Activated CD8-positive, alpha-beta memory T cell treated with anti-CD3 and anti-CD28 coated beads, Interleukin-2, amount 50 U/mL, for 24 hours (primary cell): ENCODE measurements around the gene USP43.

Experiments used
- DNase-seq: peaks from one replicate; pipeline ENCODE4 v3.0.0-alpha.2; 2020; ENCODE audit errors: extremely low read depth

The USP43 gene

DNA sequence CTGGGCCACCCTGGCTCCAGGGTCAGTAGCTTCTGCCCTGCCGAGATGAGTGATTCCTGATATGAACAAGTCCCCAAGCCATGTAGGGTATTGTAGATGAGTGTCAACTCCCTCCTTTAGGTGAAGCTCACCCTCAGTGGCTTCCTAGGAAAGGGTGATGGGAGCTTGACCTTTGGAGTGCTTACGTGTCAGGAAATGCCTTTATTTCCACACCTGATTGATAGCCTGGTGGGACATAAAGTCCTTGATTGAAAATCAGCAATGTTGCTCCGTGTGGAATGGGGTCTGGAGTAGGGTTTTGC is 58.4 kb downstream of the USP43 start:
- DNase-seq, result no peak

DNA sequence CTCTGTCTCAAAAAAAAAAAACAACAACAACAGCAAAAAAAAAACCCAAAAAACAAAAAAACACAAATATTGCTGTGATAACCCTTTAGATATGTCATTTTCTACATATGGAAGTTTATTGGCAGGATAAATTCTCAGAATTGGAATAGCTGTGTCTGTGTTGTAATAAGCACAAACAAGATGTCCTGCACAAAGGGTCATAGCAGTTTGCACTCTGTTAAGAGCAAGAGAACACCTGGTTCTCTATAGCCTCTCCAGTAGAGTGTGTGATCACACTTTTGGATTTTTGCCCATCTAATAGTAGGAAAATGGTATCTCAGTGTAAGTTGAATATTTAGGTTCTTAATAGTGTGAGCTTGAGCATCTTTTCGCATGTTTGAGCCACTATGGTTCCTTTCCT is 60.4 kb downstream of the USP43 start:
- no peak for DNase-seq

DNA sequence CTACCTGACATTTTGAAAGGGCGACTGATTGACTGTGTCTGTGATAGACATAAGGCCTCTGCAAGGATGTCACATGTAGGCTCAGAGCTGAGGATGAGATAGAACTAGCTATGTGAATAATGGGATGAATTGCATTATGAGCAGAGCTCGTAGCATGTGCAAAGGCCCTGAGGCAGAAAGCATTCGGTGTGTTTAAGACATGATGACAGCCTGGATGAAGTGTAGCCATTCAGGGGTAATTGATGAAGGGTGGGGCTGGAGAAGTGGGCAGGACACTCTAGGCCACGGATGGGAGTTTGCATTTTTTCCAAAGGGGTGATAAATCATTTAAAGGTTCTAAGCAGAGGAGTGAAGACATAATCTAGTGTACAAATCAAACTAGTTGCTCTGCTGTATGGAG is 62.6 kb downstream of the USP43 start:
- DNase-seq, result no peak

DNA sequence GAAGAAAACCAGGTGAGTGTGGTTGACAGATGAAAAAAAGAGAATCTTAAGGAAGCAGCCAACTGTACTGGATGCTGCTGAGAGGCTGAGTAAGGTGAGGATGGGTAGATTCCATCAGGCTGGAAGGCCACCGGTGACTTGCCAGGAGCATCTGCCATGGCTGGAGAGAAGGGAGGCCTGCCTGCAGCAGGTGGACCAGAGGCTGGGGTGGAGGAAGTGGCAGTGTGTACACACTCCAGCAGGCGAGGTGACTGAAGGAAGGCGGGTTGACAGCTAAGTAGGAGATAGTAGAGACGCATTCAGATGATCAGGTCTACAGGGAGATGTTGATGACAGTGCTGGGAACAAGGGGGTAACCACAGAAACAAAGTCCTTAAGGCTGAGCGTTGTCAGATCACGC is 69.5 kb downstream of the USP43 start:
- DNase-seq, result no peak

DNA sequence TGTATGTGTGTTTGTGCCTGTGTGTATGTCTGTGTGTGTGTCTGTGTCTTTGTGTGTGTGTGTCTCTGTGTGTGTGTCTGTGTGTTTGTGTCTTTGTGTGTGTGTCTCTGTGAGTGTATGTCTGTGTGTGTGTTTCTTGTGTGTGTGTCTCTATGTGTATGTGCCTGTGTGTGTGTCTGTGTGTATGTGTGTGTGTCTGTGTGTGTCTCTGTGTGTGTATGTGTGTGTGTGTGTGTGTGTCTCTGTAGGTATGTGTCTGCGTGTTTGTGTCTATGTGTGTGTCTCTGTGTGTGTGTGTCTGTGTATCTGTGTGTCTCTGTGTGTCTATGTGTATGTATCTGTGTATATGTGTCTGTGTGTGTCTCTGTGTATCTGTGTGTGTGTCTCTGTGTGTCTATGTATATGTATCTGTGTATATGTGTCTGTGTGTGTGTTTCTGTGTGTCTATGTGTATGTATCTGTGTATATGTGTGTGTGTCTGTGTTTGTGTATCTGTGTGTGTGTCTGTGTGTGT is 70.2 kb downstream of the USP43 start:
- DNase-seq, result no peak

DNA sequence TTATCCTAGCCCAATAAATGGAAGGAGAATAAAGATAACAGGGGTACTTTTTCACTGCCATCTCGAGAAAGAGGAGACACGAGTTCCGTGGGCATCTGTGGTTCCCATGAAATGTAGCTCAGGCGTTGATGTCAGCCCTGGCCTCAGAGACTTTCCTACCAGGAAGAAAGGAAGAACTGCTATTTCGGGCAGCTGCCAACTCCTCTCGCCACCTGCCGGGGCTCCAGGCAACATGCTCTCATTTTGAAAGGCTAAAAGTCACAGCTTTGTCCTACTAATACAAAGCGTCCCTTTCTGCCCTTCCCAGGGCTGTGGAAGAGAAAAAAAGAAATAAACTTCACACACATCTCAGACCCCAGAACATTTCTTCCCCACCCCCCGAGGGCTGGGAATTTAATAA is 80.3 kb downstream of the USP43 start:
- DNase-seq, result no peak

DNA sequence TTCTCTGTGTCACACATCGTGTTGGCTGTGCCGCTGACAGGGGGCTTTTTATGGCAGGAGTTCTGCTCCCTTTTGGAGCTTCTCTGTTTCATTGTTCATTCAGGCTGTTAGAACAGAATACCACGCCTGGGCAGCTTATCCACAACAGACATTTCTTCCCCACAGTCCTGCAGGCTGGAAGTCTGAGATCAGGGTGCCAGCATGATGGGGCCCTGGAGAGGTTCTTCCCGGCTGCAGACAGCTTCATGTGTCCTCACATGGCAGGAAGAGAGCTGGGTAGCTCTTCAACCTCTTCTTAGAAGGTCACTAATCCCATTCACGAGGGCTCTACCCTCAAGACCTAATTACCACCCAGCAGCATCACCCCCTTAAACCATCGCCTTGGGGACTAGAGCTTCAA is 81.0 kb downstream of the USP43 start:
- DNase-seq, result no peak

DNA sequence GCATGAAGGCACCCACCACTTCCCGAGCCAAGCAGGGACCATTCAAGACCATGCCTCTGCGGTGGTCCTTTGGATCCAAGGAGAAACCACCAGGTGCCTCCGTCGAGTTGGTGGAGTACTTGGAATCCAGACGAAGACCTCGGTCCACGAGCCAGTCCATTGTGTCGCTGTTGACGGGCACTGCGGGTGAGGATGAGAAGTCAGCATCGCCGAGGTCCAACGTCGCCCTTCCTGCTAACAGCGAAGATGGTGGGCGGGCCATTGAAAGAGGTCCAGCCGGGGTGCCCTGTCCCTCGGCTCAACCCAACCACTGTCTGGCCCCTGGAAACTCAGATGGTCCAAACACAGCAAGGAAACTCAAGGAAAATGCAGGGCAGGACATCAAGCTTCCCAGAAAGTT is 82.7 kb downstream of the USP43 start:
- DNase-seq, result no peak

DNA sequence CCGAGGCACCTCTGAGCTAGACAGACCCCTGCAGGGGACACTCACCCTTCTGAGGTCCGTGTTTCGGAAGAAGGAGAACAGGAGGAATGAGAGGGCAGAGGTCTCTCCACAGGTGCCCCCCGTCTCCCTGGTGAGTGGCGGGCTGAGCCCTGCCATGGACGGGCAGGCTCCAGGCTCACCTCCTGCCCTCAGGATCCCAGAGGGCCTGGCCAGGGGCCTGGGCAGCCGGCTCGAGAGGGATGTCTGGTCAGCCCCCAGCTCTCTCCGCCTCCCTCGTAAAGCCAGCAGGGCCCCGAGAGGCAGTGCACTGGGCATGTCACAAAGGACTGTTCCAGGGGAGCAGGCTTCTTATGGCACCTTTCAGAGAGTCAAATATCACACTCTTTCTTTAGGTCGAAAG is 83.2 kb downstream of the USP43 start:
- DNase-seq, result no peak

DNA sequence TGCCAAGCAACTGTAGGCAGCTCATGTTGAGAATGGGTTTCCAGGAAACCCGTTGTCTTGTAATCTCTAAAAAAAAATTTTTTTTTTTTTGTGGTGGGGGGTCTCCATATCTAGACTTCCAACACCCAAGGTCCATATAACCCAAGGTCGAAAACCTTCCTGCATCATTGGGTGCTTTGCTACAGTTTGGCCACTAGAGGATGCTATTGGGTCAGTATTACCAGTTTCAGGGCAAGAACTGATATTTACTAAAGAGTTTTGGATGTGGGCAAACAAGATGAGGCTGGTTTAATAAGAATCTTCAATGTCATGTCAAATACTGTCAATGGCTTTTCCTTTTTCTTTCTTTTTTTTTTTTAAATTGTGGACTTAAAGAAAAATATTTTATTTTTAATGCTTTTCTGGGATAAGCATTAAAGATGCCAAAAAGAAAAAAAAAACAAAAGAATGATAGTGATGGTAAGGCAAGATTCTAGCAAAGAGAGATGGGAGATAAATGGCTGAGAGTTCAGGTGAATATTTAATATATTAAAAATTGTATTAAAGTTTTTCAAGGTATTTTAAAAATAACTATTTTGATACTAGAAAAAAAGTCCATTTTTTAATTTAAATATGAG is 83.8 kb downstream of the USP43 start:
- DNase-seq, result no peak

DNA sequence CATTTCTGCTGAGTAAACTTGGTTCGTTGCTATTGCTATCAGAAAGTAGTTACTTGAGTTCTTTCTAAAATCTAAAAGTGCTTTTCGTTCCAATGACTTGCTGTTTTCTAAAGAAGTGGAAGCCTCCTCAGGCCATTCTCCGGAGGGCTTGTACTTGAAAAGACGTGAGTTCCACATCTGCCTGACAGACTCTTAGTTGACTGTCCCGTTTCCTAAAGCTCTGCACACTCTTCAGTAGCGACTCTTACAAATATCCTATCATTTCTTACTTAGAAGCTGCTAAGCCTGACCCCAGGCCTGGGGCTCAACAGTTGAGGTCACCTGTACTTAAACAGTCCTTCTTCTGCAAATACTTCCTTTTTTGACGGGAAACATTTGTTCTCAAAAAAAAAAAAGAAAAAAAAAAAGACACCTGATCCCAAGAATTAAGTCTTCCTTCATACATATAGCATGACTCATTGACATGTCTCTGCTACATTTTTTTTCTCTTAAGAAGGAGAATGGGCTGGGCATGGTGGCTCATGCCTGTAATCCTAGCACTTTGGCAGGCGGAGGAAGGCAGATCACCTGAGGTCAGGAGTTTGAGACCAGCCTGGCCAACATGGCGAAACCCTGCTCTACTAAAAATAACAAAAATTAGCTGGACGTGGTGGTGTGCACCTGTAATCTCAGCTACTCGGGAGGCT is 84.6 kb downstream of the USP43 start:
- no peak for DNase-seq

DNA sequence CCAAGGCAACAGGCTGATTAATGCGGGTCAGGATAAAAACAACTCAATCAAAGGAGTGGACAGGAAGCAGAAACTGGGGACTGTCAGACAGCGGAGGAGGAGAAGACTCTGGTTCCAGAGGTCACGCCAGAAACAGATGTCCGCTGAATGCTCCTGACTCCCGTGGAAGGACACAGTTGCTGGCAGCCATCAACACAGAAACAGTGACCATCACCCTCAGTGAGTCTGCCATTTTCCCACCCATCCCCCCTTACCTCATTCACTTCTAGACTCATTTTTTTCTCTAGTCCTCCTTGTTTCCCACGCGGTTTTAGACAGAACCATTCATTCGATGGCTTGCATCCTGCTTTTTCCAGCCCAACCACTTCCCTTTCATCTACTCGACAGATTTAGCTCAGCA is 105.2 kb downstream of the USP43 start:
- DNase-seq, result no peak

DNA sequence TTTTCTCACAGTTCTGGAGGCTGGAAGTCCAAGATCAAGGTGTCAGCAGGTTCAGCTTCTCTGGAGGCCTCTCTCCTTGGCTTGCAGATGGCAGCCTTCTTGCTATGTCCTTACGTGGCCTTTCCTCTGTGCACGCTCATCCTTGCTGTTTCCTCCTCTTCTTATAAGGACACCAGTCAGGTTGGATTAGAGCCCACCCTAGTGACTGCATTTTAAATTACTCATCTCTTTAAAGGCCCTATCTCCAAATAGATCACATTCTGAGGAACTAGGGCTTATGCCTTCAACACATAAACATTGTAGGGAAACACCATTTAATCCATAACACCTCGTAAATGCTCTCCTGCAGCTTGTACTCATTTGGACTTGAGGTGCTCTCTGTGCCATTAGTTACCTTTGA is 109.8 kb downstream of the USP43 start:
- no peak for DNase-seq

DNA sequence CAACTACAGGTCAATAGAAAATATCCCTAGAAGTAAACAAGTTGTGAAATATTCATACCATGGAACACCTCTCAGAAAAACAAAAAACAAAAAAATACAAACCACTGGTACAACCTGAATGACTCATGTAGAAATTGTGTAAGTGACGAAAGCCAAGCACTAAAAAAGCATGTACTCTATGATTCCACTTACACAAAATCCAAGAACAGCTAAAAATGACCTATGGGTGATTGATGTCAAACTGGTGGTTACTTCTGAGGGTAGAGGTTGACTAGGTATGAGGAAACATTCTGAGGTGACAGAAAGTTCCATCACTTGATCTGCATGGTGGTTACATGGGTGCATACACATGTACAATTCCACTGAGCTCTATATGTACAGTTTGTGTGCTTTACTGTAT is 114.9 kb downstream of the USP43 start:
- no peak for DNase-seq

DNA sequence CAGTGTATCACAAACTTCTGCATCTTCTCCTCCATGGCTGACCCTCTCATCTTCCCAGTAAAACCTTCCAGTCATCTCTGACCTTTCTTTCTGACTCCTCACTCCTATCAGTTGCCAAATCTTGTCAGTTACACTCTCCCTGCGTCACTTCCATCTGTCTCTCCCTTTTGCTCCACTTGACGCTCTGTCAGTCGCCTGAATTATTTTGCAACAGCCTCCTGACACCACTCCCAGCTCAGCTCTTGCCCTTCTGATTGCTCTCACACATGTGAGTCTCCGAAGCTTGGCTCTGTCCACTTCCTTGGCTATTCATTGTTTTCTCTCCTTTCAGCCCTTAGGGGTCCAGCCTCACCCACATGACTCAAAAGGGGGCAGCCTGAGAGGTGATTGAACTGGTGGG is 118.3 kb downstream of the USP43 start:
- no peak for DNase-seq

DNA sequence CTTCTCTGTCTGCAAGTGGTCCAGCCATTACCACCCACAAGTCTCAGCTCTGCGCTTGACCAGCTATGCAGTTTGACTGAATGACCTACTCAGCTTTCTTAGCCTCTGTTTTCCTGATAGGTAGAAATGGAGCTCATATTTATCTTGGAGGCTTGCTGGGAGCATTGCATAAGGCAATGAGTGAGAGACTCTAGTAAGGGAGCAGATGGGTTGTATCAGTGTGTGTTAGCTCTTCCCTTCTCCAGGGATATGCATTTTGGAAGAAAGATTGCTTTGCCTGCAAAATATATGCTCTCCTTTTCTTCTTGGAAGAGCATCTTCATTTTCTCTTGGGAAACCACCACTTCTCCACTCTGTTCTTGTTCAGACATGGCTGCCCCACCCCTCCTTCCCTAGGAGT is 120.0 kb downstream of the USP43 start:
- no peak for DNase-seq

DNA sequence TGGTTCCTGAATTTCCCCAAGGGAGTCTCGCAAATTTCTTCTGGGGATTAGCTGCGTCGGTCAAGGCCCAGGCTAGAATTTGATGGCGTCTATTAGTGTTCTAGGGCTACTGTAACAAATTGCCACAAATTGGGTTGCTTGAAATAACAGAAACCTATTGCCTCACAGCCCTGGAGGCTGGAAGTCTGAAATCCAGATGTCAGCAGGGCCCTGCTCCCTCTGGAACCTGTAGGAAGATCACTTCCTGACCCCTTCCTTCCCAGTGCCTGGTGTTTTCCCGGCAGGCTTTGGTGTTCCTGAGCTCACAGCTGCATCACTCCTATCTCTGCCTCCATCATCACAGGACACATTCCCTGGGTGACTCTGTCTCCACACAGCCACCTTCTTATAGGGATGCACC is 121.7 kb downstream of the USP43 start:
- no peak for DNase-seq

DNA sequence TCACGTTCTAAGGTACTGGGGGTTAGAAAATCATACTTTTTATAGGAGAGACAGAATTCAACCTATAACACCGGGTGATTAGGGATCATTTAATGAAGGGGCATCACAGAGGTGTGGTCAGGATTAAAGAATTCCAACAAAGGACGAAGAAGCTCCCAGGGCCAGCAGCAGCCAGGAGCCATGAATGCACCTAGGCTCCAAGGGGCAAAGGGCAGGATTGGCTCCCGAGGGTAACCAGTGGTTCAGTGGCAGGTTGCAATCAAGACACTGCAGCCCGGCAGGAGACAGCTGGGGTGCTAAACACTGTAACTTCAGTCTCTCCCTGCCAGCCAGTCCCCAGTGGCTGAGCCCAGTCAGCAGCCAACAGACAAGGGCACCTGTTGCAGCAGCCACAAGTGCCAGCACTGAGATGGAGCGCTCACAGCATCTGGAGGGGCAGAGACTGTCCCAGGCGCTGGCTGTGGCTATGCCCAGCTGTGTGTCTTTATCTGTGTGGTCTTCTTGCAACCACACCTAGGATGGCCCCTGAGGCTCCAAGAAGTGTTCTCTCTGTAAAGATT is 122.2 kb downstream of the USP43 start:
- DNase-seq, result no peak

DNA sequence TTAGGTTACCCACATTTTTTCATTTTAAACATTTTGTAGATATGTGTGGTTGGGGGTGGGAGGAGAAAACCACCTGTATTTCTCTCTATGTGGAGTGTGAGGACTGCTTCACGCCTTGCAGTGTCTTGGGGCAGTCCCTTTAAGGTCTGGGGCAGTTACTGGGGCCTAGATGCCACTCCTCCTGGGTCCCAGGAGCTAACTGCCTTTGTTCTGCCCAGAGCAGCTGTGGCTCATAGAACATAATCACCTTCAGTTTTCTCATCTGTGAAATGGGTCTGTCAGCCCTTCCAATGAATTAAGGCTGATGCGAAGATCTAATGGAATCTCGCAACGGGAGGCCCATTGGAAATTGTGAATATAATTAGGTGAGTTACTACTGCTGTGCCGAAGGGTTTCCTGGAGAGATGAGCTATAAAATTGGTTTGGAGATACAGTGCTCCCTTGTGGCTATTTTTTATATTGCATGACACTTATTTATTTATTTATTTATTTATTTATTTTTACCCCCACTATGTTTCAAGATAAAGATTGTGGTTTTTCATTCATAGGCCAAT is 123.1 kb downstream of the USP43 start:
- no peak for DNase-seq

DNA sequence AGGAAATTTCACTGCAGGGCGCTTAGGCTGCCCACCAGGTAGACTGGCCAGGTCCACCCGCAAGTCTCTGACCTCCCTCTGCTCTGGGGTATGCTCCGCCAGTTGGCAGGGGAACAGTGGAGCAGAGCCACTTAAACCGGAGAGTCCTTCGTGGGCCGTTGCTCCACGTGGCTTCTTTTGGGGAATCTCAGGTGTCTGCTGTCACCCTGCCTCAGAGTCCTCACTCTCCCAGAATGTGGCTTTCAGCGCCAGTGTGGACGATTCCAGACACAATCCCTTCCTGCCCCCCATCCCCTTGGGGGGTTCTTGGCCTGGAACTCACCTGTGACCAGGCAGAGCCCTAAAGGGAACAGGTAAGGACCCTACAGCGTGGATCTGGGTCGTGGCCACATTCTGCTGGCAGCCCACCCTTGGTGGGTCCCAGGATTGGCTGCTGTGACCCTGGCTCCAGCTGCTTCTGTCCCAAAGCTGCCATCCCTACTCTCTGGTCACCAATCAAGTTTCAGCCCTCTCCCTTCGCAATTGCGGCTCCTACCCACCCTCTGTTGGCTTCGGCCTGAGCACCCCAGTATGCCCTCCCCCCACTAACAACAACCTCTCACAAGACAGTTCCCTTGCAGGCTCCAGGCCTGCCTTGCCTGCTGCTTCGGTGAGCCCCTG is 123.8 kb downstream of the USP43 start:
- DNase-seq, result no peak

DNA sequence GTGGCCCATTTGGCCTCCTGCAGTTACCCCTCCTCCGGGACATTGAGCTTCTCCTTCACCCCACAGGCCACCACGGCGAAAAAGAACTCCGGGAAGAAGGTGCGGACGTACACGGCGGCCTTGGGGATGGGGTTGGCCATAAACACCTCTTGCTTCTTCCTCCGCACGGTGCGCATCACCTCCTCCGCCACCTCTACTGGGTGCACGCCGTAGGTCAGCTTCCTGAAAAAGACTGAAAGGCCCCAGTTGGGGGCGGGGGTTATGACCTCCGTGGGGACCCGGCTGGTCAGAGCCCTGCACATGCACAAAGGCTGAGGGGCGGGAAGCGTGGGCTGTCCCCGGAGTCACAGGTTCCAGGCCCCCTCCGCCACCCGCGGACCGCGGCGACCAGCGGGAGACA is 126.1 kb downstream of the USP43 start:
- no peak for DNase-seq

DNA sequence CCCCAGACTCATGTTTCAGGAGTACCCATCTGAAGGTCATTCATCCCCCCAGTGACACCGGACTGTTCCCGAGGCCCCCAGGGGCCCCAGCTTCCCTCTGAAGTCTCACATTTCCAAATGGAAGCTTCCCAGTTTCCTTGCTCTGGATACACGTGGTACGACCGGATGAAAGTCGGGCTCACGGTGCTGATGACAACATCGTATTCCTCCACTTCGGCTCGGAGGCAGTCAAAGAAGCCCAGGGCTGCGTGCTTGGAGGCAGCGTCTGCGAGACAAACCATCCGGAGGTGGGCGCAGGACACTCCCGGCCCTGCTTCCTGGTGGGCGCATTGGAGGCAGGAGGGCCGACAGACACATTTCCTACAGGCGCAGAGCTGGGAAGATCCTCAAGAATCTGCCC is 127.3 kb downstream of the USP43 start:
- no peak for DNase-seq

DNA sequence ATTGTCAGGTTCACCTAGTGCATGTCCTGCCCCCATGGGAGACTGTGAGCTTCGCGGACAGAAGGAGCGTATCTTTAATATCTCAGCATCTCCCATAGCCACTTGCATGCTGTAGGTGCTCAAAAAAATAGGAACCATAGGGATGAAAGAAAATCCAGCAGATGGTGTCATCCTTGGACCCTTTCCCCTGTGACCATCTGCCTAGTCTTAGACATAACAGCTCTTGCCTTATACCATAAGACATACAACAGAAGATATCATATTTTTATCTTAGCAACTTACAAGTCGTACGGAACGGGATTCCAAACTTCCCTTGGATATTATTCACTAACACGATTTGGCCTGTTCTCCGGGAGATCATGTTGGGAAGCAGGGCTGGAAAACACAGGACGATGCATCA is 131.6 kb downstream of the USP43 start:
- no peak for DNase-seq
